Keratinocyte (primary cell): Measurements from ENCODE around the gene DMXL1. TPM values are rescaled to one million over a fixed set of nuclear protein-coding genes. Genes with fewer than 3 reads are reported as not detected.
"Not testable (repeated sequence)": the region's sequence is repeated elsewhere in the genome, so short reads cannot be mapped to it uniquely, and the experiment has no call there.

Experiments
- DNase-seq: peaks from one replicate; pipeline ENCODE4 v3.0.0-alpha.2; 2011; ENCODE audit warnings: low read depth, missing footprints, low spot score
- FAIRE-seq: peaks from 2 replicates; lab custom pipeline; 2011; peaks lifted over from hg19 to GRCh38; lab: Jason Lieb, UNC
- H2AFZ ChIP-seq: 2 replicates; pipeline ENCODE4 v1.6.0; 2012; ENCODE audit warnings: low read length, control low read depth, inconsistent platforms; ENCODE audit not compliant: control insufficient read depth
- H3K27ac ChIP-seq: 2 replicates; pipeline ENCODE4 v1.5.1; 2011; ENCODE audit warnings: low read length; ENCODE audit not compliant: control insufficient read depth, insufficient read depth
- H3K27me3 ChIP-seq: 3 replicates; pipeline ENCODE4 v1.6.0; 2011; ENCODE audit warnings: low read length; ENCODE audit not compliant: control insufficient read depth, insufficient read depth; ENCODE audit errors: extremely low read depth
- H3K36me3 ChIP-seq, 2 experiments: 2 replicates in 1 of 2; 3 replicates in 1 of 2; pipeline ENCODE4 v1.5.1; 2011; ENCODE audit warnings: low read length in 2 of 2, mild to moderate bottlenecking in 1 of 2; ENCODE audit not compliant: control insufficient read depth in 2 of 2, insufficient read depth in 2 of 2; ENCODE audit errors: extremely low read depth in 1 of 2
- H3K4me1 ChIP-seq: 3 replicates; pipeline ENCODE4 v1.5.1; 2011; ENCODE audit warnings: low read length; ENCODE audit not compliant: control insufficient read depth, insufficient read depth; ENCODE audit errors: extremely low read depth
- H3K4me2 ChIP-seq: 3 replicates; pipeline ENCODE4 v1.6.0; 2011; ENCODE audit warnings: low read depth, low read length; ENCODE audit not compliant: control insufficient read depth, insufficient read depth; ENCODE audit errors: extremely low read depth
- H3K4me3 ChIP-seq, 3 experiments: fragments of 200-600 bp in 1 of 3; sonication (generic) in 1 of 3; 2 replicates in 2 of 3; 3 replicates in 1 of 3; pipeline ENCODE4 v1.5.1; 2011 to 2016; ENCODE audit warnings: low read length in 3 of 3, mild to moderate bottlenecking in 3 of 3, control low read depth in 2 of 3, inconsistent platforms in 1 of 3, low read depth in 1 of 3, mixed read lengths in 1 of 3, mixed run types in 1 of 3, moderate library complexity in 1 of 3; ENCODE audit not compliant: control insufficient read depth in 2 of 3, insufficient read depth in 2 of 3; ENCODE audit errors: extremely low read depth in 1 of 3
- H3K79me2 ChIP-seq: 2 replicates; pipeline ENCODE4 v1.6.0; 2012; ENCODE audit warnings: low read length; ENCODE audit not compliant: control insufficient read depth, insufficient read depth
- H3K9ac ChIP-seq: 3 replicates; pipeline ENCODE4 v1.6.0; 2011; ENCODE audit warnings: low read length; ENCODE audit not compliant: control insufficient read depth, insufficient read depth; ENCODE audit errors: extremely low read depth
- H3K9me1 ChIP-seq: 3 replicates; pipeline ENCODE4 v1.6.0; 2011; ENCODE audit warnings: low read length; ENCODE audit not compliant: control insufficient read depth, insufficient read depth; ENCODE audit errors: extremely low read depth
- H3K9me3 ChIP-seq: 2 replicates; pipeline ENCODE4 v1.5.1; 2012; ENCODE audit warnings: low read depth, low read length; ENCODE audit not compliant: control insufficient read depth
- H4K20me1 ChIP-seq: 3 replicates; pipeline ENCODE4 v1.6.0; 2011; ENCODE audit warnings: low read length; ENCODE audit not compliant: control insufficient read depth, insufficient read depth; ENCODE audit errors: extremely low read depth
- CTCF ChIP-seq, 3 experiments: IDR thresholded peaks in 1 of 3; conservative IDR thresholded peaks in 1 of 3; optimal IDR thresholded peaks in 1 of 3; 2 replicates in 2 of 3; 3 replicates in 1 of 3; pipeline versions ENCODE3 to v1.5.1; 2011; ENCODE audit warnings: low read length in 3 of 3, mild to moderate bottlenecking in 3 of 3, moderate library complexity in 2 of 3, control low read depth in 1 of 3, inconsistent platforms in 1 of 3; ENCODE audit not compliant: insufficient read depth in 2 of 3; ENCODE audit errors: extremely low read depth in 1 of 3
- EZH2 ChIP-seq: IDR thresholded peaks from one replicate; pipeline ENCODE4 v1.6.1; 2012; ENCODE audit warnings: inconsistent platforms, mild to moderate bottlenecking, low read length, moderate library complexity
- dilution Hi-C: fragments of 300-500 bp; cut with MboI; formaldehyde crosslinking; loops from one replicate; pipeline ENCODE4 v1.7.0; 2020; ENCODE audit warnings: low sequenced_read_pairs; ENCODE audit not compliant: extremely low pct_ligation_motif_present
- polyA plus RNA-seq, 5 experiments: library from polyadenylated mRNA; depleted of rRNA in 3 of 5; stranded (reverse) in 3 of 5; stranded (forward) in 1 of 5; unstranded in 1 of 5; fragments of >200 nt; gene quantifications; 1 replicate in 1 of 5; 2 replicates in 3 of 5; 3 replicates in 1 of 5; pipeline versions ENCODE4 v1.2.1 to v1.2.3, GENCODE V29; 2011 to 2012; ENCODE audit warnings: missing spikeins in 2 of 5, low read depth in 1 of 5, low replicate concordance in 1 of 5

Gene DMXL1
- polyA plus RNA-seq, 1 donor (not counting 4 experiments of a cell fraction or from before 2014, with no cell fraction given): 13.1 TPM

- H3K9me3 ChIP-seq: no peaks in the 10 kb centered on the region
- no peaks in the 10 kb centered on the region for H4K20me1 ChIP-seq
- H3K79me2 ChIP-seq: no peaks in the 10 kb centered on the region
- FAIRE-seq (no peak), DNase-seq (no peak)
- dilution Hi-C loops: no loop called here
- H3K36me3 ChIP-seq: peaks cover 0 to 2% of the 10 kb centered on the region in 2 experiments
- H3K4me3 ChIP-seq: no peak overlapping the region
- H3K4me1 ChIP-seq: no peaks in the 10 kb centered on the region
- H3K27ac ChIP-seq: no peak overlapping the region
- no peak overlapping the region for H3K4me2 ChIP-seq
- no peak overlapping the region for H2AFZ ChIP-seq
- H3K27me3 ChIP-seq: no peaks in the 10 kb centered on the region
- TF ChIP-seq CTCF (optimal IDR thresholded peaks at IDR 0.05 in 1 of 3, IDR thresholded peaks at IDR 0.05 in 1 of 3, conservative IDR thresholded peaks at IDR 0.05 in 1 of 3; ENCODE audit: extremely low read depth in 1 of 3, insufficient read depth in 2 of 3, low read length in 3 of 3) (no peak), EZH2 (no peak)
- H3K9me1 ChIP-seq: no peaks in the 10 kb centered on the region
- H3K9ac ChIP-seq: no peak overlapping the region
Observed at GRCh38 chr5:119120893-119121292, 50.0 kb downstream of the DMXL1 start.

- dilution Hi-C loops, H3K36me3 ChIP-seq: not testable (repeated sequence)
Observed at GRCh38 chr5:119122474-119122873, 51.6 kb downstream of the DMXL1 start.

GRCh38 chr5:119123280-119123679 lies 52.4 kb downstream of the DMXL1 start:
- Histone ChIP-seq H3K9me1 (no peaks in the 10 kb centered on the region), H3K27ac (no peak overlapping the region), H3K4me1 (no peaks in the 10 kb centered on the region), H3K4me2 (no peak overlapping the region), H3K9me3 (no peaks in the 10 kb centered on the region), H3K36me3 (peaks cover 0 to 2% of the 10 kb centered on the region in 2 experiments), H3K27me3 (no peaks in the 10 kb centered on the region), H4K20me1 (no peaks in the 10 kb centered on the region), H3K9ac (no peak overlapping the region), H3K4me3 (no peak overlapping the region), H2AFZ (no peak overlapping the region), H3K79me2 (no peaks in the 10 kb centered on the region)
- DNase-seq: no peak
- FAIRE-seq: no peak
- dilution Hi-C loops: no loop called here
- TF ChIP-seq EZH2: no peak
- TF ChIP-seq CTCF (optimal IDR thresholded peaks at IDR 0.05 in 1 of 3, IDR thresholded peaks at IDR 0.05 in 1 of 3, conservative IDR thresholded peaks at IDR 0.05 in 1 of 3; ENCODE audit: extremely low read depth in 1 of 3, insufficient read depth in 2 of 3, low read length in 3 of 3): no peak

More at GRCh38 chr5:119122474-119122873, 51.6 kb downstream of the DMXL1 start:
- H3K4me1 ChIP-seq, H3K79me2 ChIP-seq, H2AFZ ChIP-seq, H3K9me3 ChIP-seq, H4K20me1 ChIP-seq, H3K9me1 ChIP-seq, FAIRE-seq, H3K4me2 ChIP-seq, H3K27ac ChIP-seq, H3K4me3 ChIP-seq, H3K27me3 ChIP-seq, H3K9ac ChIP-seq, DNase-seq: not testable (repeated sequence)
